ELR (cell line): Measurements from ENCODE around the gene FAM169A.
A peak's percentile ranks its signal among the peaks of the same experiment; 100 is the strongest.
"Not testable (repeated sequence)": the region's sequence is repeated elsewhere in the genome, so short reads cannot be mapped to it uniquely, and the experiment has no call there.

Experiments used
- DNase-seq: peaks from one replicate; pipeline ENCODE4 v3.0.0-alpha.2; 2015; ENCODE audit warnings: low read depth

FAM169A gene

GRCh38 chr5:74870299-74871067, 4.3 kb upstream of the FAM169A start:
- peak; percentile 27 for DNase-seq

- DNase-seq, result not testable (repeated sequence)
Observed at GRCh38 chr5:74869414-74869813, 3.2 kb upstream of the FAM169A start.

GRCh38 chr5:74866596-74867162, 492 bp upstream of the FAM169A start:
- DNase-seq, result peak; percentile 18

GRCh38 chr5:74865256-74865803, 857 bp downstream of the FAM169A start:
- peak; percentile 4 for DNase-seq

GRCh38 chr5:74864823-74865222, 1.4 kb downstream of the FAM169A start:
- no peak for DNase-seq

GRCh38 chr5:74863726-74864125, 2.5 kb downstream of the FAM169A start:
- DNase-seq, result no peak

- DNase-seq, result no peak
Observed at GRCh38 chr5:74862221-74862620, 4.0 kb downstream of the FAM169A start.

- DNase-seq, result not testable (repeated sequence)
Observed at GRCh38 chr5:74856975-74857374, 9.2 kb downstream of the FAM169A start.

GRCh38 chr5:74853256-74853655, 12.9 kb downstream of the FAM169A start:
- DNase-seq, result no peak

GRCh38 chr5:74851684-74852353, 14.4 kb downstream of the FAM169A start:
- peak; percentile 50 for DNase-seq

- DNase-seq, result no peak
Observed at GRCh38 chr5:74850789-74851425, 15.3 kb downstream of the FAM169A start.

GRCh38 chr5:74850030-74850429, 16.2 kb downstream of the FAM169A start:
- DNase-seq, result no peak

- DNase-seq, result no peak
Observed at GRCh38 chr5:74848553-74849025, 17.6 kb downstream of the FAM169A start.

- no peak for DNase-seq
Observed at GRCh38 chr5:74839229-74839628, 27.0 kb downstream of the FAM169A start.

- no peak for DNase-seq
Observed at GRCh38 chr5:74838262-74838661, 27.9 kb downstream of the FAM169A start.

- no peak for DNase-seq
Observed at GRCh38 chr5:74837115-74837514, 29.1 kb downstream of the FAM169A start.

- DNase-seq, result no peak
Observed at GRCh38 chr5:74833537-74834266, 32.5 kb downstream of the FAM169A start.

GRCh38 chr5:74829413-74829812, 36.8 kb downstream of the FAM169A start:
- DNase-seq, result no peak

- no peak for DNase-seq
Observed at GRCh38 chr5:74822288-74822687, 43.9 kb downstream of the FAM169A start.

- DNase-seq, result no peak
Observed at GRCh38 chr5:74816875-74817274, 49.3 kb downstream of the FAM169A start.

- DNase-seq, result peak; percentile 10
Observed at GRCh38 chr5:74810915-74811314, 55.3 kb downstream of the FAM169A start.

- DNase-seq, result peak; percentile 60
Observed at GRCh38 chr5:74801941-74802340, 64.2 kb downstream of the FAM169A start.
